Transverse colon (tissue), 4 donors: ENCODE results near the gene EYS. TPM values are rescaled to one million over a fixed set of nuclear protein-coding genes. Genes with fewer than 3 reads are reported as not detected.

Experiments used
- DNase-seq: peaks from one replicate; pipeline ENCODE4 v3.0.0-alpha.2; 2019
- H3K27ac ChIP-seq, 4 donors: fragments of 200-600 bp; sonication (generic); 2 replicates each; pipeline ENCODE4 v1.5.1; 2016 to 2018; ENCODE audit warnings: inconsistent platforms in 4 of 4
- H3K27me3 ChIP-seq: fragments of 200-600 bp; sonication (generic); 2 replicates; pipeline ENCODE4 v1.5.1; 2017; ENCODE audit warnings: inconsistent platforms
- H3K36me3 ChIP-seq, 4 donors: fragments of 200-600 bp; sonication (generic); 2 replicates each; pipeline ENCODE4 v1.5.1; 2017 to 2019; ENCODE audit warnings: inconsistent platforms in 4 of 4
- H3K4me1 ChIP-seq, 4 donors: fragments of 200-600 bp; sonication (generic); 2 replicates each; pipeline ENCODE4 v1.5.1; 2017 to 2020; ENCODE audit warnings: inconsistent platforms in 4 of 4
- H3K4me3 ChIP-seq, 4 donors: fragments of 200-600 bp; sonication (generic); 1 replicate in 1 of 4; 2 replicates in 3 of 4; pipeline versions ENCODE4 v1.5.1 to v1.6.1; 2017 to 2019; ENCODE audit warnings: inconsistent platforms in 4 of 4
- H3K9me3 ChIP-seq, 2 donors: fragments of 200-600 bp; sonication (generic); 2 replicates each; pipeline ENCODE4 v1.5.1; 2017 to 2019; ENCODE audit warnings: inconsistent platforms in 2 of 2
- EP300 ChIP-seq: sonication (generic); formaldehyde crosslinking; IDR thresholded peaks from one replicate; pipeline ENCODE4 v1.6.1; 2017; ENCODE audit warnings: antibody characterized with exemption, low read depth
- POLR2A ChIP-seq: fragments of 450-650 bp; IDR thresholded peaks from one replicate; pipeline ENCODE4 v1.6.1; 2016; ENCODE audit warnings: antibody characterized with exemption, mild to moderate bottlenecking, moderate library complexity
- POLR2AphosphoS5 ChIP-seq, 3 donors: sonication (generic); formaldehyde crosslinking; IDR thresholded peaks; one replicate each; pipeline ENCODE4 v1.6.1; 2016; ENCODE audit warnings: antibody characterized with exemption in 3 of 3
- WGBS, 2 donors: methylation state at CpG; one replicate each; pipeline ENCODE4 v1.1.5; 2018; ENCODE audit warnings: low coverage in 1 of 2; 5-methylcytosine and 5-hydroxymethylcytosine counted together
- in situ Hi-C, 4 donors: fragments of 200-750 bp; cut with MboI; loops; one replicate each; pipeline versions ENCODE4 v1.15.0 to v1.15.1; 2017; ENCODE audit warnings: low sequenced_read_pairs in 3 of 4, low pct_ligation_motif_present in 1 of 4, low pct_unique_long_range_greater_than_20kb in 1 of 4
- intact Hi-C: fragments of 100-400 bp; cut with DNase I; formaldehyde crosslinking; loops from one replicate; pipeline ENCODE4 v1.15.1; 2023; ENCODE audit warnings: low total_unique reads
- total RNA-seq, 4 donors: library from RNA; depleted of rRNA; stranded (reverse); fragments of >200 nt; gene quantifications; one replicate each; pipeline ENCODE4 v1.1.0, GENCODE V29; 2016
- TF ChIP-seq, protein P1 (sequence below), 5 experiments: fragments of 200-600 bp in 3 of 5; fragments of 450-650 bp in 2 of 5; sonication (generic) in 3 of 5; IDR thresholded peaks; 1 replicate in 2 of 5; 2 replicates in 3 of 5; pipeline ENCODE4 v1.5.1; 2016 to 2017; ENCODE audit warnings: antibody characterized with exemption in 5 of 5, inconsistent platforms in 3 of 5, mild to moderate bottlenecking in 2 of 5, moderate library complexity in 1 of 5

EYS gene
- total RNA-seq, 4 donors from 2014 or later, result 0.41 TPM; not detected in 3

DNA sequence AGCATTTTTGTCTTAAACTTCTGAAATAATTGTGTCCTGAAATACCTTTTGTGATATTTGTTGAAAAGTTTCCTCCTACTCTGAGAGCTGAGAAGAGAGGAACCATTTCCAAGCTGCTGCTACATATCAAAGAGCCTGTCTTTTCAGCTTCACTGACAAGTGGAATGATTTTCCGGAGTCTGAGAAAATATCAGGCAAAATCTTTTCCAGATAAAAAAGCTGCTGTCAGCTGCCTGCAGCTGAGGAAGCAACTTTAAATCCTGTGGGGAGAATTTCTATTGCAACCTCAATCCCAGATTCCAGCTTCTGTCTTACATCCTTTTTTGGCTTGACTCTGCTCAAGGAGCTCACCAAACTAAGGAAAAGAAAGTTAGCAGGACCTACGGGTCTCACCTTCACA, 1167.1 kb downstream of the EYS start:
- Histone ChIP-seq H3K27me3 (no peaks in the 10 kb centered on the region), H3K4me1 (no peaks in the 10 kb centered on the region), H3K4me3 (no peak overlapping the region), H3K36me3 (no peaks in the 10 kb centered on the region), H3K27ac (no peak overlapping the region), H3K9me3 (no peaks in the 10 kb centered on the region)
- DNase-seq, result no peak
- TF ChIP-seq, protein P1, sequence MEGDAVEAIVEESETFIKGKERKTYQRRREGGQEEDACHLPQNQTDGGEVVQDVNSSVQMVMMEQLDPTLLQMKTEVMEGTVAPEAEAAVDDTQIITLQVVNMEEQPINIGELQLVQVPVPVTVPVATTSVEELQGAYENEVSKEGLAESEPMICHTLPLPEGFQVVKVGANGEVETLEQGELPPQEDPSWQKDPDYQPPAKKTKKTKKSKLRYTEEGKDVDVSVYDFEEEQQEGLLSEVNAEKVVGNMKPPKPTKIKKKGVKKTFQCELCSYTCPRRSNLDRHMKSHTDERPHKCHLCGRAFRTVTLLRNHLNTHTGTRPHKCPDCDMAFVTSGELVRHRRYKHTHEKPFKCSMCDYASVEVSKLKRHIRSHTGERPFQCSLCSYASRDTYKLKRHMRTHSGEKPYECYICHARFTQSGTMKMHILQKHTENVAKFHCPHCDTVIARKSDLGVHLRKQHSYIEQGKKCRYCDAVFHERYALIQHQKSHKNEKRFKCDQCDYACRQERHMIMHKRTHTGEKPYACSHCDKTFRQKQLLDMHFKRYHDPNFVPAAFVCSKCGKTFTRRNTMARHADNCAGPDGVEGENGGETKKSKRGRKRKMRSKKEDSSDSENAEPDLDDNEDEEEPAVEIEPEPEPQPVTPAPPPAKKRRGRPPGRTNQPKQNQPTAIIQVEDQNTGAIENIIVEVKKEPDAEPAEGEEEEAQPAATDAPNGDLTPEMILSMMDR (IDR thresholded peaks at IDR 0.05), result no peak
- TF ChIP-seq POLR2AphosphoS5 (IDR thresholded peaks at IDR 0.05), result no peak
- WGBS, 2 donors, result 39 to 53% methylated on average over 2 of the region's 2 CpGs
- in situ Hi-C loops, result no loop called here
- intact Hi-C loops, result no loop called here

DNA sequence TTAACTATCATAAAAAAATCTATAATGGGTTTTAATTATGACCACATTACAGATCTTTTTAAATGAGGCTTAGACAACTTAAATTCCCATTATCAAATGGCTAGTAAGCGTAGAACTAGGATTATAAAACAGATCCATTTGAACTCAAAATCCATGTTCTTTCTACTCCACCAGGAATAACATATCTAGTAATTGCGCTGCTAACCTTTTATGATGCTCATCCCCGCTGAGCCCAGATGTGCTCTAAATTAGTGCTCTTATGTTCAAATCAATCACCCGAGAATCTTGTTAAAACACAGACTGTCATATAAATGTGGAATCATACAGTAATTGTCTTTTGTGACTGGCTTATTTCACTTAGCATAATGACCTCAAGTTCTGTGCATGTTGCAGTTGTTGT, 1168.3 kb downstream of the EYS start:
- H3K4me1 ChIP-seq, result no peaks in the 10 kb centered on the region
- no peak overlapping the region for H3K27ac ChIP-seq
- WGBS, 2 donors, result 76 to 87% methylated on average over 4 of the region's 4 CpGs
- in situ Hi-C loops (no loop called here), intact Hi-C loops (no loop called here)
- TF ChIP-seq POLR2A (no peak), POLR2AphosphoS5 (IDR thresholded peaks at IDR 0.05) (no peak), EP300 (no peak)
- TF ChIP-seq, protein P1 (IDR thresholded peaks at IDR 0.05), result no peak
- no peaks in the 10 kb centered on the region for H3K36me3 ChIP-seq
- H3K4me3 ChIP-seq, result no peak overlapping the region
- H3K9me3 ChIP-seq, result no peaks in the 10 kb centered on the region
- DNase-seq, result no peak
- H3K27me3 ChIP-seq, result no peaks in the 10 kb centered on the region

DNA sequence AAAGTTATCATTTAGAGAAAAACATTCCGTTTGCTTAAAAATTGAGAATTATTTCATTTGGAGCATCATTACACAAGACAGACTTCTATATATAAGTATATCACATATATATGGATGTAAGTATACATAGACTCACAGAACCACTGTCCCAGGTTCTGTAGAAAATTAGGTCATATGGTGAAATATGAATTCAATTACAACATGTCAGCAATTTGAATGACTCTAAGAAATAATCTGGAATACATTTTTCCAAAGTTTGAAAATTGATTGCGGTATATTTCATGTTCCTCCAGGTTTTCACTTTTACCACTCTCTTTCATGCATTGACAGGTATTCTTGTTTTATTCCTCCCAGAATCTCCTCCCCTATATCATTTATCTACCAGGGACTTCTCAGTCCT, 1179.1 kb downstream of the EYS start:
- Histone ChIP-seq H3K27ac (no peak overlapping the region), H3K9me3 (no peaks in the 10 kb centered on the region), H3K27me3 (no peaks in the 10 kb centered on the region), H3K4me1 (no peaks in the 10 kb centered on the region), H3K4me3 (no peak overlapping the region), H3K36me3 (no peaks in the 10 kb centered on the region)
- 88 to 95% methylated on average over 2 of the region's 2 CpGs for WGBS, 2 donors
- no peak for DNase-seq
- TF ChIP-seq POLR2AphosphoS5 (IDR thresholded peaks at IDR 0.05), result no peak
- TF ChIP-seq POLR2A, result no peak
- no peak for TF ChIP-seq EP300
- TF ChIP-seq, protein P1 (IDR thresholded peaks at IDR 0.05), result no peak
- intact Hi-C loops (no loop called here), in situ Hi-C loops (no loop called here)

DNA sequence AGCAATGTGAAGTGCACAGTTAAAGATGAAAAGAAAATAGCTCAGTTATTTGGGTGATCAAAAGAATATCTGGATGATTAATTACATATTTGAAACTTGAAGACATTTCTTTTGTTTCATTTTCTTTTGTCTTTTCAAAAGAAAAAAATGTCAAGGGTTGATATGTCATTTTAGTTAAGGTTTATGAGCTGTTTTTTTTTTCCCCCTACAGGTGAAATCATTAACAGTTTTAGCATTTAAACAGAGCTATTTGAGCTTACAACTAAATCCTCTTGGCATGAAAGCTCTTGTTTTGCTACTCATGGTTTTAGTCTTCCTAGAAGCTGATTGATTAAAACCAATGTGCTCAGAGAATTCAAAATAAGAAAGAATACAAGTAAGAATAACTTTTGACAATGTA, 1184.2 kb downstream of the EYS start:
- in situ Hi-C loops, result no loop called here
- Histone ChIP-seq H3K9me3 (no peaks in the 10 kb centered on the region), H3K4me1 (no peaks in the 10 kb centered on the region), H3K27ac (no peak overlapping the region), H3K36me3 (no peaks in the 10 kb centered on the region), H3K4me3 (no peak overlapping the region), H3K27me3 (no peaks in the 10 kb centered on the region)
- intact Hi-C loops, result no loop called here
- TF ChIP-seq, protein P1 (IDR thresholded peaks at IDR 0.05), result no peak
- TF ChIP-seq EP300 (no peak), POLR2A (no peak), POLR2AphosphoS5 (IDR thresholded peaks at IDR 0.05) (no peak)
- no peak for DNase-seq
